AG08395 (cell line): Measurements from ENCODE around the gene STRADA.

ENCODE experiments used
- DNase-seq: peaks from one replicate; pipeline ENCODE4 v3.0.0; 2012; ENCODE audit warnings: mixed read lengths, low spot score

STRADA gene

DNA sequence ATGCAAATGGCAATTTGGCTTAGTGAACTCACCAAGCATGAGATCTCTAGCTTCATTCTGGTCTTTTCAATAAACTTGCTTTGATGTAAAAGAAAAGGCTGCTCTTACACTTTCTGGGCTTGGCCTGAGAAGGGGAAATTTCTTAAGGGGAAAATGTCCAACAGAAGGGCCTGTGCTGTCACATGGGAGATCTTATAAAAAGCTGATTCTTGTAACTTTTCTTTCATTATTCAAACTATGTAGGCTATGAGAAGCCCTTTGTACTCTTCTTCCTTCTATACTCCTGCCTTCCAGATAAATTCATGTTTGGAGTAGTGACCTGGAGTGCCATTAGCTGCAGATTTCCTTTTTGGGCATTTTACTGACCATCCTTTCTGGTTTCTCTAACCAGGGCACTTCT, 58.6 kb downstream of the STRADA start:
- no peak for DNase-seq

GRCh38 chr17:63682441-63682840, 59.2 kb downstream of the STRADA start:
- no peak for DNase-seq

- no peak for DNase-seq
These were observed 60.1 kb downstream of the STRADA start for GRCh38 chr17:63681530-63681929.

GRCh38 chr17:63680700-63681099, 60.9 kb downstream of the STRADA start:
- DNase-seq: no peak

- no peak for DNase-seq
These were observed 62.4 kb downstream of the STRADA start for GRCh38 chr17:63679214-63679613.

GRCh38 chr17:63676584-63676983, 65.0 kb downstream of the STRADA start:
- DNase-seq: no peak

GRCh38 chr17:63675607-63676546, 65.7 kb downstream of the STRADA start:
- DNase-seq: peak; percentile 76

DNA sequence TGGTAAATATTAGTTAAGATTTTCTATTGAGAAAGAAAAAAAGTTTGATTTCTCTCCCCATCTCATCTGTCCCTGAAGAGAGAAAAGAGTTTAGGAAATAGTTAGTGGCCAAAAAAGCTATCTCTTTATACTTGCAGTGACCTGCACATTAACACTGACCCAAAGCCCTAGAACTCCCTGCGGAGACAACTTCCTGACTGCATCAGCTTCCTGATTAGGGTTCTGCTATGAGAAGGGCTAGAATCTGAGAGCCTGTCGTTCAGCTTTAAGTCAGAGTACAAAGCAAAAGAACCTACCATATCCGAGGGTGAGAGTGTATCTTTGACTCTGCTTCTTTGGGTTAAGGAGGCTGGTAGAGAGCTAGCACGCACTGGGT, 66.4 kb downstream of the STRADA start:
- no peak for DNase-seq

- no peak for DNase-seq
These were observed 68.7 kb downstream of the STRADA start for GRCh38 chr17:63672856-63673255.

- no peak for DNase-seq
These were observed 75.9 kb downstream of the STRADA start for GRCh38 chr17:63665527-63666214.

DNA sequence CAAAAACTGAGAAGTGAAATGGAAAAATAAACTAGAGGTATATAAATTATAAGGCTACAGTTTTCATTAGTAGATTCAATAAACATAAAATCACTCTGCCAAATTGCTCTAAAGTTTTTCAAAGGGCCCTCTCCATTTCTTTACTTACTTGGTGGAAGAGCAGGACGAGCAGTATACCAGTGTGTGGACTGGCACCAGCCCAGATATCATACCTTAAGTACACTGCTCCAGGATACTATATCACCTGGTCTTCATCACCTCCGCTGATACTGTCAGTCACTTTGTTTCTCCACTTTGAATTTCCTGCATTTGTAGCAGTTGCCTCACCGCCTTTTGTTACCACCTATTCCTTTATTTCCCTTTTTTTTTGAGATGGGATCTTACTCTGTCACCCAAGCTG, 81.7 kb downstream of the STRADA start:
- no peak for DNase-seq

DNA sequence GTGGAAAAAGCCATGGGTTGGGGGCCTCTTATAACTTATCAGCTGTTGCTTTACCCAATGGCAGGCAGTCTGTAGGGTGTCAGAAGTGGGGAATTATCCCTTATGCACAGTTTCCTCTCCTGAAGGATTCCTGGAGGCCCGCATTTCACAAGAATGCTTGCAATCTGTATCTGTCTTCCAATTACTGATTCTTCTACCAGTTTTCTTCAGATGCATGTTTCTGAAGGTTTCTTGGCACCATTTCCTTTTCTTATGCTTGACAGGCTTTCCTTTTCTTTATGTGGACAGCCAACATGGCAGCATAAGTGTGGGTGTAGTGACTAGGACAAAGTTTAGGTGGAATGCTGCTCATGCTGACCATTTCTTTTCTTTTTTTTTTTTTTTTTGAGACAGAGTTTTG, 83.2 kb downstream of the STRADA start:
- no peak for DNase-seq

DNA sequence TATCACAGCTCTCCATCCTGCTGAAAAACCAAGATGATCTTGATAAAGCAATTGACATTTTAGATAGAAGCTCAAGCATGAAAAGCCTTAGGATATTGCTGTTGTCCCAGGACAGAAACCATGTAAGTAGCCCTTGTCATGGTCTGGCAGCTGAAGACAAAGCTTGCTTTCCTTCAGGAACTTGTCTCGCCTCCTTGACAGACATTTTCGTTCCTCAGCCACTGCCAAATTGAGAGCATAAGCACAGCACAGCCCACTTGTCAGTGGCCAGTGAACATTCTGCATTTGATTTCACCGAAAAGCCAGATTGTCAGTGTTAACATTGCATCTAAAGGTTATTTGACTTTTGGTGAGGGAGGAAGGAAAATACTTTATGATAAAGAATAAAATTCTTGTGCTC, 83.8 kb downstream of the STRADA start:
- DNase-seq: no peak

- DNase-seq: no peak
These were observed 88.5 kb downstream of the STRADA start for GRCh38 chr17:63653050-63653449.
